ENCODE data around the gene FJX1. TPM values are rescaled to one million over a fixed set of nuclear protein-coding genes. Genes with fewer than 3 reads are reported as not detected.

The FJX1 gene
- total RNA-seq, 2 donors from 2014 or later: 11.7 to 17.4 TPM

DNA sequence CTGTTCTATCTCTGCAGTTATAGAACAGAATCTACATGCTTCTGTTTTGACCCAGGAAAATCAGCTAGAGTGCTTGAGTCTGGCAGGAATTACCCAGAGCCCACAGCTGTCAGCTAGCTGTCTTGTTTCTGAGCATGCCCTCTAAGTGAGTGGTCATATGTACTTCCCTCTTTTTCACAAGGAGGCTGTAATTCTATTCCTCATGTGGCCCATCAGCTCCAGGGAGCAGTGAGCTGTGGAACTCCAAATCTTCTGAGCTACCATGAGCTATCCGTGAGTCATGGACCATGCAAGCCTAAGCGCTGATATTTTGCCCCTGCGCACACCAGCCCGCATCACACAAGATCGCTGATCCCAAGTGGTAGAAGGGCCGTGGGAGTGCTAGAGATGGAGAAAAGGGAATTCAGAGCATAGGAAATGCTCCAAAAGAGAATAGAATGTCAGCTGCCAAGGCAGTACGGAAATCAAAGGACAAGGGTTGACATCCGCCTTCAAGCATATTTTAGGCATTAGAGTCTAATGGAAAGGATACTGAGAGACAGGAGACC lies 5.4 kb downstream of the FJX1 start:
- Histone ChIP-seq H3K4me1 (ENCODE audit: control insufficient read depth, insufficient read depth, low read length) (no peaks in the 10 kb centered on the region), H3K4me3 (ENCODE audit: low read length) (no peak overlapping the region), H3K27me3 (ENCODE audit: control insufficient read depth, insufficient read depth, low read length, poor library complexity, severe bottlenecking) (peaks cover 33% of the 10 kb centered on the region), H3K36me3 (ENCODE audit: control insufficient read depth, insufficient read depth, low read length) (no peaks in the 10 kb centered on the region), H3K9me3 (ENCODE audit: control insufficient read depth, low read length) (peaks cover 9% of the 10 kb centered on the region), H3K9ac (ENCODE audit: extremely low read depth, low read length, poor library complexity, severe bottlenecking) (no peak overlapping the region), H3K27ac (ENCODE audit: low read depth, low read length) (no peak overlapping the region)
- H3K4me3 Mint-ChIP-seq: no peak overlapping the region
- H3K4me1 Mint-ChIP-seq: peaks cover 3% of the 10 kb centered on the region
- DNase-seq: no peak
- 90% methylated on average over 8 of the region's 8 CpGs for WGBS, 2 experiments (ENCODE audit: insufficient coverage in 1 of 2, insufficient read length in 1 of 2)
- no peaks in the 10 kb centered on the region for H3K9me3 Mint-ChIP-seq
- no peak overlapping the region for H3K27ac Mint-ChIP-seq
- H3K36me3 Mint-ChIP-seq (ENCODE audit: low read depth): no peaks in the 10 kb centered on the region
- H3K27me3 Mint-ChIP-seq (ENCODE audit: insufficient read depth): peaks cover 80% of the 10 kb centered on the region
- TF ChIP-seq, protein P1, sequence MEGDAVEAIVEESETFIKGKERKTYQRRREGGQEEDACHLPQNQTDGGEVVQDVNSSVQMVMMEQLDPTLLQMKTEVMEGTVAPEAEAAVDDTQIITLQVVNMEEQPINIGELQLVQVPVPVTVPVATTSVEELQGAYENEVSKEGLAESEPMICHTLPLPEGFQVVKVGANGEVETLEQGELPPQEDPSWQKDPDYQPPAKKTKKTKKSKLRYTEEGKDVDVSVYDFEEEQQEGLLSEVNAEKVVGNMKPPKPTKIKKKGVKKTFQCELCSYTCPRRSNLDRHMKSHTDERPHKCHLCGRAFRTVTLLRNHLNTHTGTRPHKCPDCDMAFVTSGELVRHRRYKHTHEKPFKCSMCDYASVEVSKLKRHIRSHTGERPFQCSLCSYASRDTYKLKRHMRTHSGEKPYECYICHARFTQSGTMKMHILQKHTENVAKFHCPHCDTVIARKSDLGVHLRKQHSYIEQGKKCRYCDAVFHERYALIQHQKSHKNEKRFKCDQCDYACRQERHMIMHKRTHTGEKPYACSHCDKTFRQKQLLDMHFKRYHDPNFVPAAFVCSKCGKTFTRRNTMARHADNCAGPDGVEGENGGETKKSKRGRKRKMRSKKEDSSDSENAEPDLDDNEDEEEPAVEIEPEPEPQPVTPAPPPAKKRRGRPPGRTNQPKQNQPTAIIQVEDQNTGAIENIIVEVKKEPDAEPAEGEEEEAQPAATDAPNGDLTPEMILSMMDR (conservative IDR thresholded peaks at IDR 0.05): no peak

DNA sequence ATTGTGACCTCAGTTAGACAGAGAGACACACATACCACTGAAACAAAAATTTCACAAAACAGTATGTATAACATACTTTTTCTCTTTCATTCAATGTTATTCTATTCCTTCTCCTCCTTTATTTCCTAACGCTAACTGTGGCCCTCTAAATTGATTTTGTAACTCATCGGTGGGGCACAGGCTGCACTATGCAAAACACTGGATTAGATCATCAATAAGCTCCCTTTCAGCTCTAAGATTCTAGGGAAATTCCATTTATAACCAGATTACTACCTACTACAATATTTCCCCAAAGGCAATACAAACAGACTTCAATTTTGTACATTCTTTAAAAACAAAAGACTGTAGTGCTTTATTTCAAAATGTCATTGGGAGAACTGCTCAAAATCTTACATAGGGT lies 6.1 kb downstream of the FJX1 start:
- no peak overlapping the region for H3K4me3 Mint-ChIP-seq
- Histone ChIP-seq H3K9me3 (ENCODE audit: control insufficient read depth, low read length) (peaks cover 9% of the 10 kb centered on the region), H3K36me3 (ENCODE audit: control insufficient read depth, insufficient read depth, low read length) (no peaks in the 10 kb centered on the region), H3K27me3 (ENCODE audit: control insufficient read depth, insufficient read depth, low read length, poor library complexity, severe bottlenecking) (peaks cover 33% of the 10 kb centered on the region), H3K4me1 (ENCODE audit: control insufficient read depth, insufficient read depth, low read length) (no peaks in the 10 kb centered on the region), H3K27ac (ENCODE audit: low read depth, low read length) (no peak overlapping the region), H3K4me3 (ENCODE audit: low read length) (no peak overlapping the region), H3K9ac (ENCODE audit: extremely low read depth, low read length, poor library complexity, severe bottlenecking) (no peak overlapping the region)
- DNase-seq: no peak
- WGBS, 2 experiments (ENCODE audit: insufficient coverage in 1 of 2, insufficient read length in 1 of 2): 95 to 96% methylated on average over 2 of the region's 2 CpGs
- H3K27ac Mint-ChIP-seq: no peak overlapping the region
- peaks cover 81% of the 10 kb centered on the region for H3K27me3 Mint-ChIP-seq (ENCODE audit: insufficient read depth)
- peaks cover 8% of the 10 kb centered on the region for H3K4me1 Mint-ChIP-seq
- no peaks in the 10 kb centered on the region for H3K9me3 Mint-ChIP-seq
- no peaks in the 10 kb centered on the region for H3K36me3 Mint-ChIP-seq (ENCODE audit: low read depth)
- TF ChIP-seq, protein P1 (conservative IDR thresholded peaks at IDR 0.05): no peak

DNA sequence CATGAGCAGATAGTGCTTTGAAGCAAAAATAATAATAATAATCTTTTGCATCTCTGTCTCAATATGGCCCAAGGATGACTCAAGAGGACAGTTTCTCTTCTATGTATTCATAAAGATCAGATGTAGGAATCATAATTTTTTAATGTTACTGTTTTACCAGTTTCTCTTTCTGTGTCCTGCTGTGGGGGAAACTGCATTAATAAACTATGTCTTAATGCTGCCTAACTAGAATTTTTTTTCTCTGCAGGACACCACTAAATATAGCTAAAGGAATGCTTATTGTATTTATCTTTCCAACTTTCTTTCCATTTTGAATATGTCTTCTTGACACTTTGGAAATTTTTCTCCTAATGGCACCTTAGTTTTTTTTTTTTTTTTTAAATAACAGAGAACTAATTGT lies 6.5 kb downstream of the FJX1 start:
- no peaks in the 10 kb centered on the region for H3K36me3 Mint-ChIP-seq (ENCODE audit: low read depth)
- no peak overlapping the region for H3K4me3 Mint-ChIP-seq
- Histone ChIP-seq H3K4me1 (ENCODE audit: control insufficient read depth, insufficient read depth, low read length) (no peaks in the 10 kb centered on the region), H3K4me3 (ENCODE audit: low read length) (no peak overlapping the region), H3K36me3 (ENCODE audit: control insufficient read depth, insufficient read depth, low read length) (no peaks in the 10 kb centered on the region), H3K9me3 (ENCODE audit: control insufficient read depth, low read length) (peaks cover 9% of the 10 kb centered on the region), H3K27ac (ENCODE audit: low read depth, low read length) (no peak overlapping the region), H3K9ac (ENCODE audit: extremely low read depth, low read length, poor library complexity, severe bottlenecking) (no peak overlapping the region), H3K27me3 (ENCODE audit: control insufficient read depth, insufficient read depth, low read length, poor library complexity, severe bottlenecking) (peaks cover 34% of the 10 kb centered on the region)
- H3K27ac Mint-ChIP-seq: no peak overlapping the region
- H3K4me1 Mint-ChIP-seq: peaks cover 11% of the 10 kb centered on the region
- TF ChIP-seq, protein P1 (conservative IDR thresholded peaks at IDR 0.05): no peak
- H3K9me3 Mint-ChIP-seq: no peaks in the 10 kb centered on the region
- DNase-seq: no peak
- peaks cover 80% of the 10 kb centered on the region for H3K27me3 Mint-ChIP-seq (ENCODE audit: insufficient read depth)
